Esophagus muscularis mucosa (tissue), 4 donors: ENCODE measurements around the gene ASB4. TPM values are rescaled to one million over a fixed set of nuclear protein-coding genes. Genes with fewer than 3 reads are reported as not detected.

Source experiments
- DNase-seq: peaks from one replicate; pipeline ENCODE4 v3.0.0-alpha.2; 2017; ENCODE audit errors: extremely low spot score
- H3K27ac ChIP-seq, 4 donors: fragments of 200-600 bp; sonication (generic); replicated peaks in 1 of 4; 1 replicate in 3 of 4; 2 replicates in 1 of 4; pipeline ENCODE4 v1.5.1; 2016 to 2019; ENCODE audit warnings: mild to moderate bottlenecking in 1 of 4
- H3K27me3 ChIP-seq, 4 donors: fragments of 200-600 bp; sonication (generic); one replicate each; pipeline versions ENCODE4 v1.5.1 to v1.6.0; 2016 to 2019
- H3K36me3 ChIP-seq, 4 donors: fragments of 200-600 bp; sonication (generic); one replicate each; pipeline ENCODE4 v1.5.1; 2016 to 2019
- H3K4me1 ChIP-seq, 4 donors: fragments of 200-600 bp; sonication (generic); one replicate each; pipeline ENCODE4 v1.5.1; 2016 to 2019
- H3K4me3 ChIP-seq, 4 donors: fragments of 200-600 bp; sonication (generic); 1 replicate in 2 of 4; 2 replicates in 2 of 4; pipeline ENCODE4 v1.5.1; 2016 to 2019; ENCODE audit warnings: mild to moderate bottlenecking in 4 of 4, moderate library complexity in 1 of 4
- H3K9me3 ChIP-seq, 4 donors: fragments of 200-600 bp; sonication (generic); 1 replicate in 3 of 4; 2 replicates in 1 of 4; pipeline ENCODE4 v1.5.1; 2016 to 2019
- EP300 ChIP-seq: sonication (generic); formaldehyde crosslinking; IDR thresholded peaks from one replicate; pipeline ENCODE4 v1.6.1; 2017; ENCODE audit warnings: antibody characterized with exemption
- POLR2A ChIP-seq: fragments of 450-650 bp; IDR thresholded peaks from one replicate; pipeline ENCODE4 v1.6.1; 2017; ENCODE audit warnings: antibody characterized with exemption, moderate library complexity, mild to moderate bottlenecking, low read depth
- POLR2AphosphoS5 ChIP-seq, 2 donors: sonication (generic); formaldehyde crosslinking; IDR thresholded peaks; one replicate each; pipeline ENCODE4 v1.6.1; 2017; ENCODE audit warnings: antibody characterized with exemption in 2 of 2
- WGBS: methylation state at CpG from one replicate; pipeline ENCODE4 v1.1.5; 2018; 5-methylcytosine and 5-hydroxymethylcytosine counted together
- intact Hi-C: fragments of 100-400 bp; cut with DNase I; formaldehyde crosslinking; loops from one replicate; pipeline ENCODE4 v1.15.1; 2023
- total RNA-seq, 4 donors: library from RNA; depleted of rRNA; stranded (reverse); fragments of >200 nt; gene quantifications; one replicate each; pipeline versions ENCODE4 v1.1.0 to v1.2.1, GENCODE V29; 2016
- TF ChIP-seq, protein P1 (sequence below), 3 experiments: fragments of 200-600 bp in 2 of 3; fragments of 450-650 bp in 1 of 3; sonication (generic) in 2 of 3; IDR thresholded peaks; one replicate each; pipeline ENCODE4 v1.5.1; 2017 to 2019; ENCODE audit warnings: antibody characterized with exemption in 3 of 3, mild to moderate bottlenecking in 2 of 3, moderate library complexity in 1 of 3

ASB4 gene
- total RNA-seq, 4 donors from 2014 or later, result under 0.01 to 0.32 TPM; not detected in 2

DNA sequence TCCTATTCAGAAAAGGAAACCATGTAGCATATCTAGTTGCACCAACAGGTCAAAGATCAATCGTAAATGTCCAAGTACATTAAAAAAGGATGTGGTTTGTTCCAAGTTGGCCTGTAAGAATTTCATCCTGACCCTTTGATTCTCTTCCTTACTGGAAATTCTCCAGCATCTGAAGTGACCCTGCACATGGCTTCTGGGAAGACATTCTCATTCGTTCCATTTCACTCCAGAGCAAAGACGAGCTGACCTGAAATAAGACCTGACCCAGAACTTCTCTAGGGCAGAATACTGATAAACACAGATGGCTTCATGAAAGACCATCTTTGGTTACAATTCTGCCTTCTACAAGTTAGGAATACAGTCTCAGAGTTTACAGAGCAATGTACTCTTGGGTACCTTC, 39.8 kb downstream of the ASB4 start:
- H3K4me1 ChIP-seq, result peaks cover 0 to 14% (median 5%) of the 10 kb centered on the region in 4 donors
- TF ChIP-seq EP300, result no peak
- no peak for TF ChIP-seq POLR2AphosphoS5 (IDR thresholded peaks at IDR 0.05)
- TF ChIP-seq, protein P1, sequence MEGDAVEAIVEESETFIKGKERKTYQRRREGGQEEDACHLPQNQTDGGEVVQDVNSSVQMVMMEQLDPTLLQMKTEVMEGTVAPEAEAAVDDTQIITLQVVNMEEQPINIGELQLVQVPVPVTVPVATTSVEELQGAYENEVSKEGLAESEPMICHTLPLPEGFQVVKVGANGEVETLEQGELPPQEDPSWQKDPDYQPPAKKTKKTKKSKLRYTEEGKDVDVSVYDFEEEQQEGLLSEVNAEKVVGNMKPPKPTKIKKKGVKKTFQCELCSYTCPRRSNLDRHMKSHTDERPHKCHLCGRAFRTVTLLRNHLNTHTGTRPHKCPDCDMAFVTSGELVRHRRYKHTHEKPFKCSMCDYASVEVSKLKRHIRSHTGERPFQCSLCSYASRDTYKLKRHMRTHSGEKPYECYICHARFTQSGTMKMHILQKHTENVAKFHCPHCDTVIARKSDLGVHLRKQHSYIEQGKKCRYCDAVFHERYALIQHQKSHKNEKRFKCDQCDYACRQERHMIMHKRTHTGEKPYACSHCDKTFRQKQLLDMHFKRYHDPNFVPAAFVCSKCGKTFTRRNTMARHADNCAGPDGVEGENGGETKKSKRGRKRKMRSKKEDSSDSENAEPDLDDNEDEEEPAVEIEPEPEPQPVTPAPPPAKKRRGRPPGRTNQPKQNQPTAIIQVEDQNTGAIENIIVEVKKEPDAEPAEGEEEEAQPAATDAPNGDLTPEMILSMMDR (IDR thresholded peaks at IDR 0.05), result no peak
- no peak for TF ChIP-seq POLR2A
- no peaks in the 10 kb centered on the region for H3K27me3 ChIP-seq
- intact Hi-C loops, result no loop called here
- H3K36me3 ChIP-seq, result no peaks in the 10 kb centered on the region
- WGBS, result 40% methylated on average over 3 of the region's 3 CpGs
- no peak overlapping the region for H3K4me3 ChIP-seq
- no peaks in the 10 kb centered on the region for H3K9me3 ChIP-seq
- DNase-seq, result no peak
- H3K27ac ChIP-seq, result no peak overlapping the region

DNA sequence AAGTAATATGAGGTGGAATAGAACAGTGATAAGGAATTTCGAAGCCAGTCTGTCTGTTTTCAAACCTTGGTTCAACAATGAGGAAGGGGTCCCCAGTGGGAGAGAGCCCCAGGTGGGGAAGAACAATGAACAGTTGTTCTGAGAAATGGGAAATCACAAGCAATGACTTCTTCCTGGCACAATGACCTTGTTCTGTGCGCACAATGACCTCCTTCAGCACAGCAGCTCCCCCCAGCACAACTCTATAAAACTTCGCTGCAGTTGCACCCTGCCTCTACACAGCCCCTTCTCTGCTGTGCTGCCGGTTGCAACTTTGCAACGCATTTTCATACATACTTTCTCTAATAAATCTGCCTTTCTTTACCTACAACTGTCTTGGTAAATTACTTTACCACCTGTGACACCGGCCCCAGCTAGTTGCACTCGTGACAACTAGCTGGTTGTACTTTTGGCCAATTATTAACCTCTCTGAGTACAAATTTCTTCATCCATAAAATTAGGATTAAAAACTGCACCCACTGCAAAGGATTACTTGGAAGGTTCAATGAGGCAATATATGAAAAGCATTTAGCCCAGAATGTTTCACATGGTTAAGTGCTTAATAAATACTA, 40.5 kb downstream of the ASB4 start:
- no peaks in the 10 kb centered on the region for H3K36me3 ChIP-seq
- no peaks in the 10 kb centered on the region for H3K27me3 ChIP-seq
- WGBS, result 54% methylated on average over 7 of the region's 7 CpGs
- peaks cover 0 to 14% (median 5%) of the 10 kb centered on the region in 4 donors for H3K4me1 ChIP-seq
- no peaks in the 10 kb centered on the region for H3K9me3 ChIP-seq
- no peak for TF ChIP-seq POLR2AphosphoS5 (IDR thresholded peaks at IDR 0.05)
- TF ChIP-seq POLR2A, result no peak
- TF ChIP-seq, protein P1 (IDR thresholded peaks at IDR 0.05), result no peak
- no peak for TF ChIP-seq EP300
- H3K27ac ChIP-seq, result peak overlapping the region in 1 of 4 donors; percentile 9
- intact Hi-C loops, result no loop called here
- DNase-seq, result no peak
- no peak overlapping the region for H3K4me3 ChIP-seq

DNA sequence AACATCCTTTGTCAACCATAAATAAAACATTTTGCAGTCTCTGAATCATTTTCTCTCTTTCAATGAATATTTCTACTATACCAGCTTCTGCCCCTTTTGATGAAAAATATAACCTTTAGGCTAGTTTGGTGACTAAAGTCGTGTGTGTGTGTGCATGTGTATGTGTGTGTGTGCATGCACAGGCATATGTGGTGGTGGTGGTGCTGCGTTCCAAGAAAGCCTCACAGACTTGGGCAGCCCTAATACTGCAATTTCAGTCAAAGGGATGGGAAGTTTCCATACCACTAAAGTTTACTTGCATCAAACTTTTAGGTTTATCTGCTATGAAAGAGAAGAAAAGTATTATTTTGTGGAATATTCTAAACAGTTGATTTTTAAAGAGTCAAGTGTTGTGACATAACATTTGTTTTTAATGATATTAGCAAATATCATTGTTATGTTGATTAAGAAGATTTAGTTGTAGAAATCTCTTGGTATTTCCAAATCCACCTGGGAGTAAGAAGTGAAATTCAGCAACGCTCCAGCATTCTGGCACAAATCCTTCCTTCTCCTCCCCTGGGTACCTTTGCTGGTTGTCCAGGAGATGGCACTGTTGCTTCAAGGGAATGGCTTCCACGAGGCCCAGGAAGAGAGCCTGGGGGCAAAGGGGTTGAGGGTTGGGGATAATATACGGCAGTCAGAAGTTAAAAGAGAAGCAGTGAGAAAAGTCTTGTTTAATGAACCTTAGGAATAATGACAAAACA, 41.5 kb downstream of the ASB4 start:
- no peak for DNase-seq
- Histone ChIP-seq H3K27ac (no peak overlapping the region), H3K36me3 (no peaks in the 10 kb centered on the region), H3K9me3 (no peaks in the 10 kb centered on the region), H3K4me1 (peaks cover 0 to 14% (median 5%) of the 10 kb centered on the region in 4 donors), H3K27me3 (no peaks in the 10 kb centered on the region), H3K4me3 (no peak overlapping the region)
- TF ChIP-seq POLR2AphosphoS5 (IDR thresholded peaks at IDR 0.05) (peak in 1 of 2 donors; percentile 46), POLR2A (no peak)
- TF ChIP-seq, protein P1 (IDR thresholded peaks at IDR 0.05), result peak; percentile 89 to 94 (median 92)
- 23% methylated on average over 5 of the region's 5 CpGs for WGBS
- intact Hi-C loops, result no loop called here

DNA sequence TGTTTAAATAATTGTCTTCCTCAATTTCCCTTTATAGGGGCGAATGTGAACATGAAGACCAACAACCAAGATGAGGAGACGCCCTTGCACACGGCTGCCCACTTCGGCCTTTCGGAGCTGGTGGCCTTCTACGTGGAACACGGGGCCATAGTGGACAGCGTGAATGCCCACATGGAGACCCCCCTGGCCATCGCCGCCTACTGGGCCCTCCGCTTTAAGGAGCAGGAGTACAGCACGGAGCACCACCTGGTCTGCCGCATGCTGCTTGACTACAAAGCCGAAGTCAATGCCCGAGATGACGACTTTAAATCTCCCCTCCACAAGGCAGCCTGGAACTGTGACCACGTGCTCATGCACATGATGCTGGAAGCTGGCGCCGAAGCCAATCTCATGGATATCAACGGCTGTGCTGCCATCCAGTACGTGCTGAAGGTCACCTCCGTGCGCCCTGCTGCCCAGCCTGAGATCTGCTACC, 42.1 kb downstream of the ASB4 start:
- TF ChIP-seq POLR2A, result no peak
- TF ChIP-seq, protein P1 (IDR thresholded peaks at IDR 0.05), result no peak
- no peak for TF ChIP-seq POLR2AphosphoS5 (IDR thresholded peaks at IDR 0.05)
- TF ChIP-seq EP300, result no peak
- intact Hi-C loops, result loop anchor here (1.0 kb wide), 1 partner anchor 156 kb away; no protein-coding TSS in a partner anchor
- Histone ChIP-seq H3K27me3 (no peaks in the 10 kb centered on the region), H3K4me1 (peaks cover 0 to 14% (median 5%) of the 10 kb centered on the region in 4 donors), H3K27ac (no peak overlapping the region), H3K4me3 (no peak overlapping the region), H3K9me3 (no peaks in the 10 kb centered on the region), H3K36me3 (no peaks in the 10 kb centered on the region)
- 88% methylated on average over 18 of the region's 23 CpGs for WGBS
- DNase-seq, result no peak
